Ovary (tissue), 9 donors: ENCODE results near the gene CAMKMT. TPM values are rescaled to one million over a fixed set of nuclear protein-coding genes. Genes with fewer than 3 reads are reported as not detected.

Experiments used
- DNase-seq, 5 donors: peaks; one replicate each; pipeline ENCODE4 v3.0.0-alpha.2; 2019 to 2020
- H3K27ac ChIP-seq, 2 donors: fragments of 200-600 bp; one replicate each; pipeline versions ENCODE4 v1.5.1 to v1.8.0; 2019 to 2022
- H3K27me3 ChIP-seq: fragments of 200-600 bp; one replicate; pipeline ENCODE4 v1.8.0; 2022
- H3K36me3 ChIP-seq: fragments of 200-600 bp; sonication (generic); one replicate; pipeline ENCODE4 v1.5.1; 2019
- H3K4me1 ChIP-seq: one replicate; pipeline ENCODE4 v1.8.1; 2013; ENCODE audit warnings: mild to moderate bottlenecking, moderate library complexity; ENCODE audit not compliant: insufficient read depth
- H3K4me3 ChIP-seq: fragments of 200-600 bp; sonication (generic); one replicate; pipeline ENCODE4 v1.5.1; 2017
- H3K9me3 ChIP-seq, 2 donors: fragments of 200-600 bp in 1 of 2; sonication (generic) in 1 of 2; one replicate each; pipeline versions ENCODE4 v1.5.1 to v1.8.1; 2013 to 2019; ENCODE audit warnings: mild to moderate bottlenecking in 1 of 2, moderate library complexity in 1 of 2
- CTCF ChIP-seq, 3 donors: fragments of 450-650 bp in 2 of 3; fragments of 200-600 bp in 1 of 3; IDR thresholded peaks; one replicate each; pipeline versions ENCODE4 v1.5.1 to v1.8.0; 2016 to 2022; ENCODE audit warnings: antibody characterized with exemption in 3 of 3, mild to moderate bottlenecking in 1 of 3
- EP300 ChIP-seq: sonication (generic); formaldehyde crosslinking; IDR thresholded peaks from one replicate; pipeline ENCODE4 v1.6.1; 2017; ENCODE audit warnings: antibody characterized with exemption
- POLR2A ChIP-seq: fragments of 450-650 bp; IDR thresholded peaks from one replicate; pipeline ENCODE4 v1.6.1; 2017; ENCODE audit warnings: antibody characterized with exemption, mild to moderate bottlenecking, moderate library complexity
- WGBS, 3 donors: extraction: QIAGEN DNeasy Blood & Tissue Kit in 1 of 3; methylation state at CpG; one replicate each; pipeline versions ENCODE4 v1.1.5 to v1.1.7; 2013 to 2017; 5-methylcytosine and 5-hydroxymethylcytosine counted together
- intact Hi-C, 4 donors: fragments of 100-400 bp; cut with DNase I; formaldehyde crosslinking; loops; one replicate each; pipeline versions ENCODE4 v1.11.0 to v1.15.1; 2022 to 2023
- polyA plus RNA-seq, 2 donors: library from polyadenylated mRNA; stranded (reverse); fragments of 200-250 nt in 1 of 2; fragments of 350-450 nt in 1 of 2; fragmentation: Illumina TruSeq in 1 of 2; extraction: RNeasy Lipid Tissue Mini Kit (QIAGEN cat#74804) in 1 of 2; gene quantifications; one replicate each; pipeline ENCODE4 v1.2.3, GENCODE V29; 2013 to 2014
- total RNA-seq, 7 donors: library from RNA; depleted of rRNA in 2 of 7; stranded (reverse); fragments of >200 nt in 2 of 7; fragmentation: NEBNext Ultra II Directional in 3 of 7; extraction: Animal tissue kit (Norgen Biotek cat#: 25700) in 3 of 7; gene quantifications; one replicate each; pipeline versions ENCODE4 v1.1.0 to v1.2.4, GENCODE V29; 2016 to 2023
- donor health status: DM: no; HTN: no; CAD: no; lungs with moderate emphysema.
- donor health status: DM: no; HTN: no; CAD: no.
- donor health status: Bipolar disorder and iron deficiency.
- donor health status: DM: yes; HTN: yes; CAD: no.
- donor health status: DM: no; HTN: no; CAD: no.
- donor health status: DM: yes; HTN: yes; CAD: no.

CAMKMT gene
- total and polyA plus RNA-seq, 9 donors: 3.5 to 10.7 (median 8.9) TPM

GRCh38 chr2:44759823-44760222 is 398.1 kb downstream of the CAMKMT start:
- TF ChIP-seq EP300 (no peak), POLR2A (no peak), CTCF (IDR thresholded peaks at IDR 0.05) (no peak)
- Histone ChIP-seq H3K4me3 (no peak overlapping the region), H3K9me3 (no peaks in the 10 kb centered on the region), H3K36me3 (no peaks in the 10 kb centered on the region), H3K4me1 (no peaks in the 10 kb centered on the region), H3K27me3 (no peaks in the 10 kb centered on the region), H3K27ac (no peak overlapping the region)
- 73 to 84% (median 77%) methylated on average over 5 of the region's 5 CpGs for WGBS, 3 donors
- no peak for DNase-seq
- intact Hi-C loops: no loop called here

GRCh38 chr2:44763275-44763782 is 401.6 kb downstream of the CAMKMT start:
- whole genome bisulfite sequencing, 3 donors: 62 to 72% (median 69%) methylated on average over 8 of the region's 8 CpGs
- Histone ChIP-seq H3K36me3 (no peaks in the 10 kb centered on the region), H3K4me3 (no peak overlapping the region), H3K27me3 (no peaks in the 10 kb centered on the region), H3K4me1 (no peaks in the 10 kb centered on the region), H3K27ac (no peak overlapping the region), H3K9me3 (no peaks in the 10 kb centered on the region)
- intact Hi-C loops: no loop called here
- no peak for DNase-seq
- TF ChIP-seq EP300: no peak
- TF ChIP-seq POLR2A: no peak

GRCh38 chr2:44766220-44766619 is 404.5 kb downstream of the CAMKMT start:
- DNase-seq: no peak
- Histone ChIP-seq H3K27ac (no peak overlapping the region), H3K36me3 (no peaks in the 10 kb centered on the region), H3K27me3 (no peaks in the 10 kb centered on the region), H3K4me1 (no peaks in the 10 kb centered on the region), H3K9me3 (no peaks in the 10 kb centered on the region), H3K4me3 (no peak overlapping the region)
- intact Hi-C loops: no loop called here
- TF ChIP-seq CTCF (IDR thresholded peaks at IDR 0.05): no peak
- no peak for TF ChIP-seq EP300
- no peak for TF ChIP-seq POLR2A
- 72 to 78% (median 72%) methylated on average over 5 of the region's 5 CpGs for WGBS, 3 donors

GRCh38 chr2:44766777-44767176 is 405.0 kb downstream of the CAMKMT start:
- Histone ChIP-seq H3K36me3 (no peaks in the 10 kb centered on the region), H3K27ac (no peak overlapping the region), H3K9me3 (no peaks in the 10 kb centered on the region), H3K27me3 (no peaks in the 10 kb centered on the region), H3K4me1 (no peaks in the 10 kb centered on the region), H3K4me3 (no peak overlapping the region)
- no peak for DNase-seq
- intact Hi-C loops: no loop called here
- no peak for TF ChIP-seq CTCF (IDR thresholded peaks at IDR 0.05)
- TF ChIP-seq POLR2A: no peak
- no peak for TF ChIP-seq EP300
- WGBS, 3 donors: 82 to 96% (median 91%) methylated on average over 1 of the region's 1 CpG

GRCh38 chr2:44767691-44768090 is 405.9 kb downstream of the CAMKMT start:
- no peak overlapping the region for H3K27ac ChIP-seq
- no peaks in the 10 kb centered on the region for H3K4me1 ChIP-seq
- TF ChIP-seq CTCF (IDR thresholded peaks at IDR 0.05) (no peak), POLR2A (no peak), EP300 (no peak)
- no peak for DNase-seq
- no peaks in the 10 kb centered on the region for H3K27me3 ChIP-seq
- H3K36me3 ChIP-seq: no peaks in the 10 kb centered on the region
- intact Hi-C loops: no loop called here
- no peaks in the 10 kb centered on the region for H3K9me3 ChIP-seq
- WGBS, 3 donors: 89 to 93% (median 92%) methylated on average over 8 of the region's 8 CpGs
- no peak overlapping the region for H3K4me3 ChIP-seq
